HEK293 (cell line): ENCODE data around the gene TRAPPC1.

Experiments
- CTCF ChIA-PET: fragments of 350-600 bp; formaldehyde crosslinking; extraction: SDS; loops from one replicate; lab custom pipeline; 2021; ENCODE audit warnings: antibody characterized with exemption; lab: Yijun Ruan, JAX
- POLR2A ChIA-PET: fragments of 300-600 bp; formaldehyde crosslinking; extraction: SDS; loops from one replicate; lab custom pipeline; 2020; ENCODE audit warnings: antibody characterized with exemption, inconsistent platforms; lab: Yijun Ruan, JAX
- H3K27ac ChIP-seq: fragments of 200-500 bp; sonication (Bioruptor generic); 2 replicates; pipeline ENCODE4 v1.5.1; 2014; ENCODE audit warnings: low read depth, low read length, control low read depth, inconsistent platforms; ENCODE audit errors: extremely low read depth
- H3K36me3 ChIP-seq, 2 experiments: fragments of 200-500 bp in 1 of 2; sonication (Bioruptor generic) in 1 of 2; 1 replicate in 1 of 2; 2 replicates in 1 of 2; pipeline ENCODE4 v1.5.1; 2014 to 2017; ENCODE audit warnings: inconsistent platforms in 2 of 2, low read length in 2 of 2; ENCODE audit not compliant: control insufficient read depth in 2 of 2, insufficient read depth in 1 of 2
- H3K4me1 ChIP-seq: fragments of 200-500 bp; sonication (Bioruptor generic); 2 replicates; pipeline ENCODE4 v1.5.1; 2014; ENCODE audit warnings: mild to moderate bottlenecking, low read length, inconsistent platforms; ENCODE audit not compliant: control insufficient read depth, insufficient read depth
- H3K4me3 ChIP-seq: 2 replicates; pipeline ENCODE4 v1.5.1; 2011; ENCODE audit warnings: low read depth, mild to moderate bottlenecking, control low read depth, low read length, moderate library complexity
- H3K9me3 ChIP-seq: fragments of 200-500 bp; sonication (Bioruptor generic); 2 replicates; pipeline ENCODE4 v1.5.1; 2014; ENCODE audit warnings: low read depth, low read length, inconsistent platforms; ENCODE audit not compliant: control insufficient read depth, insufficient read depth
- GLI4 ChIP-seq: fragments of 450-650 bp; formaldehyde crosslinking; IDR thresholded peaks from 2 replicates; pipeline ENCODE4 v1.5.1; 2016; ENCODE audit warnings: missing biosample characterization, missing genetic modification characterization
- KLF1 ChIP-seq: fragments of 450-650 bp; formaldehyde crosslinking; IDR thresholded peaks from 2 replicates; pipeline ENCODE4 v1.5.1; 2016; ENCODE audit warnings: missing biosample characterization, missing genetic modification characterization
- MZF1 ChIP-seq: fragments of 450-650 bp; formaldehyde crosslinking; IDR thresholded peaks from 2 replicates; pipeline ENCODE4 v1.5.1; 2017; ENCODE audit warnings: missing biosample characterization, missing genetic modification characterization, borderline replicate concordance
- PBX3 ChIP-seq: sonication (generic); formaldehyde crosslinking; IDR thresholded peaks from 2 replicates; pipeline ENCODE4 v1.8.1; 2022; ENCODE audit warnings: mild to moderate bottlenecking, moderate library complexity, missing genetic modification reagents
- PRDM4 ChIP-seq: fragments of 450-650 bp; formaldehyde crosslinking; IDR thresholded peaks from 2 replicates; pipeline ENCODE4 v1.5.1; 2017; ENCODE audit warnings: missing biosample characterization, missing genetic modification characterization
- ZNF114 ChIP-seq: fragments of 450-650 bp; formaldehyde crosslinking; IDR thresholded peaks from 2 replicates; pipeline ENCODE4 v1.5.0; 2017; ENCODE audit warnings: missing biosample characterization, missing genetic modification characterization
- ZNF19 ChIP-seq: fragments of 450-650 bp; formaldehyde crosslinking; IDR thresholded peaks from 2 replicates; pipeline ENCODE4; 2016; ENCODE audit warnings: missing biosample characterization, missing genetic modification characterization, low read depth
- ZNF366 ChIP-seq: fragments of 450-650 bp; formaldehyde crosslinking; conservative IDR thresholded peaks from 2 replicates; pipeline ENCODE4 v1.5.1; 2016; ENCODE audit warnings: missing biosample characterization, missing genetic modification characterization
- ZNF398 ChIP-seq: fragments of 450-650 bp; formaldehyde crosslinking; IDR thresholded peaks from 2 replicates; pipeline ENCODE4 v1.5.1; 2017; ENCODE audit warnings: missing biosample characterization, missing genetic modification characterization
- ZNF404 ChIP-seq: fragments of 450-650 bp; formaldehyde crosslinking; IDR thresholded peaks from 2 replicates; pipeline ENCODE4 v1.5.1; 2017; ENCODE audit warnings: missing biosample characterization, missing genetic modification characterization
- ZNF426 ChIP-seq: fragments of 450-650 bp; formaldehyde crosslinking; IDR thresholded peaks from 2 replicates; pipeline ENCODE4 v1.5.1; 2017; ENCODE audit warnings: missing biosample characterization, missing genetic modification characterization, mild to moderate bottlenecking, inconsistent platforms, moderate library complexity
- ZNF555 ChIP-seq: fragments of 450-650 bp; formaldehyde crosslinking; conservative IDR thresholded peaks from 2 replicates; pipeline ENCODE4 v1.5.1; 2017; ENCODE audit warnings: missing biosample characterization, mild to moderate bottlenecking, missing genetic modification characterization, inconsistent platforms
- TF ChIP-seq, protein P1 (sequence below): fragments of 450-650 bp; formaldehyde crosslinking; IDR thresholded peaks from 2 replicates; pipeline ENCODE4 v1.5.1; 2016; ENCODE audit warnings: missing biosample characterization, missing genetic modification characterization, borderline replicate concordance
- TF ChIP-seq, protein P2 (sequence below): fragments of 450-650 bp; formaldehyde crosslinking; IDR thresholded peaks from 2 replicates; pipeline ENCODE4 v1.5.1; 2016; ENCODE audit warnings: missing biosample characterization, missing genetic modification characterization, borderline replicate concordance
- TF ChIP-seq, protein P3 (sequence below): fragments of 450-650 bp; formaldehyde crosslinking; IDR thresholded peaks from 2 replicates; pipeline ENCODE4 v1.5.1; 2016; ENCODE audit warnings: missing biosample characterization, missing genetic modification characterization

Gene TRAPPC1

DNA sequence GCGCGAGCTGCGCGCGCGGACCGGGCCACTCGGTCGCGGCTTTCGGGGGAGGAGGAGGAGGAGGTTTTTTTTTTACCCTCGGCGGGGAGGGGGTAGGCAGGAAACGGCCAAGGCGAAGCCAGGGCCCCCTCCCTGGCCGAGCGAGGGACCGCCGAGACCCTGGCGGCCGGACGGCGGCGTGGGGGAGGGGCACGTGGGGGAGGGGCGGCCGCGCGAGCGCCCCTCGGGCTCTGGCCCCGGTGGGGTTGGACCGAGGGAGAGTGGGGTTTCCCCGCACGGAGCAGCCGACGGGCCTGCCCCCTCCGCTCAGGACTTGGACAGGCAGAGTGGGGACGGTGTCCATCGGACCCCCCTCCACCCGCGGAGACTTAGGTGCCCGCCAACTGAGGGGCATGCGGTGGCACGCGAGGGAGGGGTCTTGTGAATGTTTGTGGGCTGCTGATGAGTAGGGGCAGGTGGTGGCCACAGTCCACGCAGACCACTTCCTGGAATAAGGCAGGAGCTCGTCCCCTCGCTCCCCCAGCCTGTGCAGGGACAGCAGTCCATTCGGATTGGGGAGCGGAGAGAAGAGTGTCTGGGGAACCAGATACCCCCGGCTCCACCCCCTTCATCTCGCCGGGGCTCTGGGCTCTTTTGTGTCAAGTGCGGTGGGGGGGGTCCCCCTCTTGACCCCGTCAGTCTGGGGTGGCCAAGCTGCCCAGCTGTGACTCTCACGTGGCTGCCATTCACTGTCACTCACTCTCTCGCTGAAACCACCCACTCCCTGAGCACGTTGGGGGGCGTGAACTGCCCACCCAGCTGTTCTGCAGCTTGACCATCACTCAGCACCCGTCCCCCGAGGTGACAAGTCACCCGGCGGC, 46.1 kb downstream of the TRAPPC1 start (continued):
- TF ChIP-seq ZNF19 (tag by site-specific recombination) (no peak), ZNF366 (tag by site-specific recombination) (peak; percentile 26; the same call in 1 of the 2 replicates), PBX3 (CRISPR knock-in tag) (0 out of 2 replicates have a peak, but pooled peaks have one; percentile 71), ZNF398 (peak; percentile 95), ZNF426 (tag by site-specific recombination) (no peak), MZF1 (tag by site-specific recombination) (peak; percentile 77)

- peak overlapping the region; percentile 94 for H3K27ac ChIP-seq
- TF ChIP-seq, protein P1, sequence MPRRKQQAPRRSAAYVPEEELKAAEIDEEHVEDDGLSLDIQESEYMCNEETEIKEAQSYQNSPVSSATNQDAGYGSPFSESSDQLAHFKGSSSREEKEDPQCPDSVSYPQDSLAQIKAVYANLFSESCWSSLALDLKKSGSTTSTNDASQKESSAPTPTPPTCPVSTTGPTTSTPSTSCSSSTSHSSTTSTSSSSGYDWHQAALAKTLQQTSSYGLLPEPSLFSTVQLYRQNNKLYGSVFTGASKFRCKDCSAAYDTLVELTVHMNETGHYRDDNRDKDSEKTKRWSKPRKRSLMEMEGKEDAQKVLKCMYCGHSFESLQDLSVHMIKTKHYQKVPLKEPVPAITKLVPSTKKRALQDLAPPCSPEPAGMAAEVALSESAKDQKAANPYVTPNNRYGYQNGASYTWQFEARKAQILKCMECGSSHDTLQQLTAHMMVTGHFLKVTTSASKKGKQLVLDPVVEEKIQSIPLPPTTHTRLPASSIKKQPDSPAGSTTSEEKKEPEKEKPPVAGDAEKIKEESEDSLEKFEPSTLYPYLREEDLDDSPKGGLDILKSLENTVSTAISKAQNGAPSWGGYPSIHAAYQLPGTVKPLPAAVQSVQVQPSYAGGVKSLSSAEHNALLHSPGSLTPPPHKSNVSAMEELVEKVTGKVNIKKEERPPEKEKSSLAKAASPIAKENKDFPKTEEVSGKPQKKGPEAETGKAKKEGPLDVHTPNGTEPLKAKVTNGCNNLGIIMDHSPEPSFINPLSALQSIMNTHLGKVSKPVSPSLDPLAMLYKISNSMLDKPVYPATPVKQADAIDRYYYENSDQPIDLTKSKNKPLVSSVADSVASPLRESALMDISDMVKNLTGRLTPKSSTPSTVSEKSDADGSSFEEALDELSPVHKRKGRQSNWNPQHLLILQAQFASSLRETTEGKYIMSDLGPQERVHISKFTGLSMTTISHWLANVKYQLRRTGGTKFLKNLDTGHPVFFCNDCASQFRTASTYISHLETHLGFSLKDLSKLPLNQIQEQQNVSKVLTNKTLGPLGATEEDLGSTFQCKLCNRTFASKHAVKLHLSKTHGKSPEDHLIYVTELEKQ = no peak
- TF ChIP-seq PBX3 (CRISPR knock-in tag) (no peak), ZNF404 (tag by site-specific recombination) (no peak), ZNF114 (tag by site-specific recombination) (no peak), ZNF555 (tag by site-specific recombination) (no peak), GLI4 (tag by site-specific recombination) (no peak), PRDM4 (tag by site-specific recombination) (no peak), KLF1 (tag by site-specific recombination) (no peak)
- TF ChIP-seq, protein P2, sequence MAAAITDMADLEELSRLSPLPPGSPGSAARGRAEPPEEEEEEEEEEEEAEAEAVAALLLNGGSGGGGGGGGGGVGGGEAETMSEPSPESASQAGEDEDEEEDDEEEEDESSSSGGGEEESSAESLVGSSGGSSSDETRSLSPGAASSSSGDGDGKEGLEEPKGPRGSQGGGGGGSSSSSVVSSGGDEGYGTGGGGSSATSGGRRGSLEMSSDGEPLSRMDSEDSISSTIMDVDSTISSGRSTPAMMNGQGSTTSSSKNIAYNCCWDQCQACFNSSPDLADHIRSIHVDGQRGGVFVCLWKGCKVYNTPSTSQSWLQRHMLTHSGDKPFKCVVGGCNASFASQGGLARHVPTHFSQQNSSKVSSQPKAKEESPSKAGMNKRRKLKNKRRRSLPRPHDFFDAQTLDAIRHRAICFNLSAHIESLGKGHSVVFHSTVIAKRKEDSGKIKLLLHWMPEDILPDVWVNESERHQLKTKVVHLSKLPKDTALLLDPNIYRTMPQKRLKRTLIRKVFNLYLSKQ (tag by site-specific recombination) = no peak
- TF ChIP-seq, protein P3, sequence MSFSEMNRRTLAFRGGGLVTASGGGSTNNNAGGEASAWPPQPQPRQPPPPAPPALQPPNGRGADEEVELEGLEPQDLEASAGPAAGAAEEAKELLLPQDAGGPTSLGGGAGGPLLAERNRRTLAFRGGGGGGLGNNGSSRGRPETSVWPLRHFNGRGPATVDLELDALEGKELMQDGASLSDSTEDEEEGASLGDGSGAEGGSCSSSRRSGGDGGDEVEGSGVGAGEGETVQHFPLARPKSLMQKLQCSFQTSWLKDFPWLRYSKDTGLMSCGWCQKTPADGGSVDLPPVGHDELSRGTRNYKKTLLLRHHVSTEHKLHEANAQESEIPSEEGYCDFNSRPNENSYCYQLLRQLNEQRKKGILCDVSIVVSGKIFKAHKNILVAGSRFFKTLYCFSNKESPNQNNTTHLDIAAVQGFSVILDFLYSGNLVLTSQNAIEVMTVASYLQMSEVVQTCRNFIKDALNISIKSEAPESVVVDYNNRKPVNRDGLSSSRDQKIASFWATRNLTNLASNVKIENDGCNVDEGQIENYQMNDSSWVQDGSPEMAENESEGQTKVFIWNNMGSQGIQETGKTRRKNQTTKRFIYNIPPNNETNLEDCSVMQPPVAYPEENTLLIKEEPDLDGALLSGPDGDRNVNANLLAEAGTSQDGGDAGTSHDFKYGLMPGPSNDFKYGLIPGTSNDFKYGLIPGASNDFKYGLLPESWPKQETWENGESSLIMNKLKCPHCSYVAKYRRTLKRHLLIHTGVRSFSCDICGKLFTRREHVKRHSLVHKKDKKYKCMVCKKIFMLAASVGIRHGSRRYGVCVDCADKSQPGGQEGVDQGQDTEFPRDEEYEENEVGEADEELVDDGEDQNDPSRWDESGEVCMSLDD (tag by site-specific recombination) = 0 out of 2 replicates have a peak, but pooled peaks have one; percentile 28
Measured at GRCh38 chr17:7884581-7885366, 47.0 kb downstream of the TRAPPC1 start.

More at GRCh38 chr17:7884581-7885366, 47.0 kb downstream of the TRAPPC1 start:
- H3K9me3 ChIP-seq = no peaks in the 10 kb centered on the region
- H3K4me1 ChIP-seq = peaks cover 30% of the 10 kb centered on the region
- H3K36me3 ChIP-seq = peaks cover 14 to 36% of the 10 kb centered on the region in 2 experiments
- peak overlapping the region; percentile 55 for H3K4me3 ChIP-seq
- POLR2A ChIA-PET = interaction anchor here (1.8 kb wide), 1 partner anchor 14 kb away, joined by 6 read pairs; no protein-coding TSS in a partner anchor
- CTCF ChIA-PET = interaction anchor here (1.2 kb wide), 1 partner anchor 174 kb away, joined by 3 read pairs; no protein-coding TSS in a partner anchor
